Kidney glomerular epithelial cell (primary cell): ENCODE results near the gene B3GAT3.
"Not testable (repeated sequence)": the region's sequence is repeated elsewhere in the genome, so short reads cannot be mapped to it uniquely, and the experiment has no call there.

Experiments used
- DNase-seq: peaks from one replicate; lab custom pipeline; 2025; lab: John Stamatoyannopoulos, UW

The B3GAT3 gene

GRCh38 chr11:62621567-62622470, at the start of gene B3GAT3:
B3GAT3 (minus strand) TSS chr11:62621986; CDS start chr11:62621947, 39 bp downstream.
- DNase-seq: peak; percentile 95

DNA sequence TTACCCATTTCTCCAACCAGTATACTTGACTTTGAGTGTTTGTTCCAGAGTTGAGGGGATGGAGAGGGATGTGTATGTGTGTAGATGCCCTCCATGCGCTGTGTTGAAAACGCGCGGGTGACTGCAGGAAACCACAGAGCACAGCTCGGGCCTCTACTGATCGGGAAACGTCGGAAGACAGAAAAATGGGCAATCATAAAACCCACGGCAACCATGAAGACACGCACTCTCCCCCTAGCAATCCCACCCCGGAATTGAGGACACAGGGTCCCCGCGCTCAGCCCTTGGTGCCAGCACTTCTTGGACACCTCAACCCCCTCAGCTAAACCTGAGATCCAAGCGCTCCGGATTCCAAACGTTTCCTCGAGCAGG, 49.4 kb upstream of the B3GAT3 start:
- no peak for DNase-seq

GRCh38 chr11:62669420-62670161, 47.8 kb upstream of the B3GAT3 start:
- no peak for DNase-seq

DNA sequence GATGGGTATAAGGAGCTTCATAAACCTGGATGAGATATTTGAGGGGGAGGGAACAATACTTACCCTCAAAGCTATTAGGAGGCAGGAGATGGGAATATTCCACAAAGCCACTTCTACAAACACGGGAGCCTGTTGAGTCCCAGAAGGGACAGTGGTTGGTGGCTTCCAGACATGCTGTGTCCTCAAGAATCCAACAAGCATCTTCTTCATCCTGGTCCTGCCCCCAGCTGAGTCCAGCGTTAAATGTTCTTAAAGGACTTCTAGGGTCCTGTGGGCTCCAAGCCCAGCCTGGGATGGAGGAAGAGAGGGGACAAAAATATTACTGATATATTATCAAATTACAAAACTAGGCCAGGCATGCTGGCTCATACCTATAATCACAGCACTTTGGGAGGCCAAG, 45.7 kb upstream of the B3GAT3 start:
- no peak for DNase-seq

GRCh38 chr11:62666259-62666926, 44.6 kb upstream of the B3GAT3 start:
- no peak for DNase-seq

DNA sequence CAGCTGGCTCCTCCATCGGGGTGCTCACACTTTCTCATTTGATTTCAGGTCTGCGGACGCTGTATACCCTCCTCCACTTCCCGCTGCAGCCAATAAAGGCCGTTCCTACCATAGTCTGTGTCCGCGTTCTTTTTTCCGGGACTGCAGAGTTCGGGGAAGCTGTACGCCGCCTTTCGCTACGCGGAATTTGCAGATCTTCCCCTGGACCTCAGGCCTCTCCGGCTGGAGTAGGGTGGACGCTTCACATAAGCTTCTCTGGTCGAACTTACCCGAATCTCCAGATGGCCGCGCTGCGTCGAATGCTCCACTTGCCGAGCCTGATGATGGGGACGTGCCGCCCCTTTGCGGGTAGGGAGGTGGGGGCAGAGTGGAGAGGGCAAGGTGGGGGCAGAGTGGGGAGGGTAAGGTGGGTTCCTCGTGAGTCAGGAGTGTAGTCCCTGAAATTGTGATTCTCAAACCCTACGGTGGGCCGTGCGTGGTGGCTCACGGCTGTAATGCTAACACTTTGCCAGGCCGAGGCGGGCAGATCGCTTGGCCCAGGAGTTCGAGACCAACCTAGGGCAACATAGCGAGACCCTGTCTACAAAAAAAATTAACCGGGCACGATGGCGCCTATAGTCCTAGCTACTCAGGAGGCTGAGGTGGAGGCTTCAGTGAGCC, 43.9 kb upstream of the B3GAT3 start:
- no peak for DNase-seq

DNA sequence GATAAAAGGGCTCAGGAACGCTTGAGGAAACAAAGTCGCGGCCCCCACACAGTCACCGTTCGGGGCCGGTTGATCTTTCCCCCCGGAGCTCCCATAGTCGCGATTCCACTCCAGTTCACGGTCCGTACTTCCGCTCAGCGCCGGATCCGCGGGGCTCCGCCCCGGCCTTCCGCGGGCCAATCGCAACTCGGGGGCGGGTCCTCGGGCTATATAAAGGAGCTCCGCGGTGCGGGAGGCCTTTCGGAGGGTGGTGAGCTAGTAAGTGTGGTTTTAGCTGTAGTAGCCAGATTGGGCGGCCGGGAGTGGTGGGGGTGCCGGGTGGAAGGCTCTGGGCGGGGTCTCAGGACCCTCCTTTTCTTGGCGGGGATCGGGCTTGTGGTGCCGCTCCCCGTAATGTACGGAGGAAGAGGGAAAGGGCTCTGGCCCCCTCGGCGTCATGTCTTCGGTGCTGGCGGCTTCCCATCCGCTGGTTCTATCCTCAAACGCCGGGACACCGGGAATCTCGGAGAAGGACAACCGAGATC, 43.4 kb upstream of the B3GAT3 start, which contains the start of the genes C11orf98 and CSKMT:
C11orf98 (minus strand) TSS at position 136 of the 524 bp plus-strand sequence; CDS start at position 95, 41 bp downstream.
CSKMT (plus strand) TSS at position 238 of the 524 bp plus-strand sequence. CDS start 568 bp downstream, outside the sequence.
- DNase-seq: peak; percentile 93

DNA sequence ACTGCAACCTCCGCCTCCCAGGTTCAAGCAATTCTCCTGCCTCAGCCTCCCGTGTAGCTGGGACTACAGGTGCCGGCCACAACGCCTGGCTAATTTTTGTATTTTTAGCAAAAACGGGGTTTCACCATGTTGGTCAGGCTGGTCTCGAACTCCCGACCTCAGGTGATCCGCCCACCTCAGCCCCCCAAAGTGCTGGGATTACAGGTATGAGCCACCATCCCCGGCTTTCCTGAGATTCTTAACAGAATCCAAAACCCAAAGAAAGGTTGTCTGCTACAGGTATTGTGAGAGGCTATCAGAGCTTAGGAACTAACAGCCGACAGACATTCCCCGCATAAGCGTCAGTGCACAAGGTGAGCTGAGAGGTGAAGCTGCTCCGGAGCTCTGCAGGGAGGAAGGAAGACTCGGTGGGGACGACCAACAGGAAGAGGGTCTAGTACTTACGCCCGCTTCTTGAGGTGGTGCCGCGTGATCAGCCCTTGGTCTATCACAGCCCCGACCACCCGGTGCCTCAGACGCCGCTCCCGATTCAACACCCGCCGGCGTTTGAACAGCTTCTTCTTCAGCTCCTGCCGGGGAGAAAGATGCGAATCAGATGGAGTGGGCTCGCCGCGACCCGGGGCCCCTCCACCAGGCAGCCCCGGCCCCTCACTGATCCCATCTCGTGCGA, 42.8 kb upstream of the B3GAT3 start:
- peak; percentile 74 for DNase-seq

GRCh38 chr11:62656796-62657429, 35.1 kb upstream of the B3GAT3 start:
- no peak for DNase-seq

DNA sequence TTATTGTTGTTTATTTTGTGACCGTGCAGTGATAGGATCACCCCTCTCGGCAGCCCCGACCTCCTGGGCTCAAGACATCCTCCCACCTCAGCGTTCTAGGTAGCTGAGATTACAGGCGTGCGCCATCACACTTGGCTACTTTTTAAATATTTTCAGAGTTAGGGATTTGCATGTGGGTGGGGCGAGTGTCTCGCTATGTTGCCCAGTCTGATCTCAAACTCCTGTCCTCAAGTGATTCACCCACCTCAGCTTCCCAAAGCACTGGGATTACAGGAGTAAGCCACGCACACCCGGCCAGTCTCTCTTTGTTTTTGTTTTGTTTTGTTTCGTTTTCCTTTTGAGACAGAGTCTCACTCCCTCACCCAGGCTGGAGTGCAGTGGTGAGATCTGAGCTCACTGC, 32.5 kb upstream of the B3GAT3 start:
- DNase-seq: no peak

DNA sequence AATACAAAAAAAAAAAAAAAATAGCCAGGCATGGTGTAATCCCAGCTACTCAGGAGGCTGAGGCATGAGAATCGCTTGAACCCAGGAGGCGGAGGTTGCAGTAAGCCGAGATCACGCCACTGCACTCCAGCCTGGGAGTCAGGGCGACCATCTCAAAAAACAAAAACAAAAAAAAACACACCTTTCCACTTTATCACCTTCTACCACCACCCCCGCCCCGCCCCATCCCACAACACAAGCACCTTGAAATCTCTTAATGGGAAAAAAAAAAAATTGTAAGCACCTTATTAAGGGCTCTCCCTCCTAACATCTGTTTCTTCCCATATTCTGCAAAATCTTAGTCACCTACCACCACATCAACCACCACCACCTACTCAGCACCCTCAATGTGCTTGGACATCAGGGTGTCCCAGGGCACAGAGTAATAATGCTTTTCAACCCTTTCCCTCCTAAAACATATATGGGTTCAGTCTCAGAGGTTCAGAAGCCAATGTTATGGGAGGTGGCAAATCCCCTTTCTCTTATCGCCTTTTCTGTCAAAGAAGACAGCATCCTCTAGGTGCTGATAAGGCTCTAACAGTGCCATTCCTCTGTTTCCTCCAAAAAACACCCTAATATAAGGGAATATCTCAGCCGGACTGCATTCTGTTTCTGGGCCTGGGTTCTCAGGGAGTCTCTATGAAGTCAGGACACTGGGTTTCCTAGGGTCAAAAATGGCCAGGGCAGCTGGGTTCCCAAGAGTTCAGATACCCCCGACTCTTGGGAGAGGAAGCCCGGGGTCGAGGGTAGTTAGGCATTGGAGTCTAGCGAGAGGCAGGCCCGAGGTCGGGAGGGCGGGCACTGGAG, 30.6 kb upstream of the B3GAT3 start:
- DNase-seq: no peak

GRCh38 chr11:62650283-62650682, 28.5 kb upstream of the B3GAT3 start:
- DNase-seq: not testable (repeated sequence)

DNA sequence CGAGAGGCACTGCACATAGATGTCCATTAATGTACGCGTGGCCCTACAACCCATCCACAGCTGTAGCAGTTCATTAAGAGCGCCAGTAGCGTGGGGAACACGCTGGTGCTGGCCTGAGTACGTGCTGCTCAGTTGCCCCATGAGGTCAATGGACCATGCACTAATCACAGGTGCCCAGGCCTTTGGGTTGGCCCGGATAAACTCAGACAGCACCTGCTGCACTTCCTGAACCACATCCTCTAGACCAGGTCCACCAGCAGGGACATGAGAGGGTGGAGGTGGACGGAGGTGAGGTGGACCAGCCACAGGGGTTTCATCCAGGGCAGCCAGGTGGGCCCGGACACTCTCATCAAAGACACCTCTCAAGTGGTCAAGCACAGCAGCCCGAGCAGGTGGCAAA, 27.7 kb upstream of the B3GAT3 start:
- DNase-seq: no peak

DNA sequence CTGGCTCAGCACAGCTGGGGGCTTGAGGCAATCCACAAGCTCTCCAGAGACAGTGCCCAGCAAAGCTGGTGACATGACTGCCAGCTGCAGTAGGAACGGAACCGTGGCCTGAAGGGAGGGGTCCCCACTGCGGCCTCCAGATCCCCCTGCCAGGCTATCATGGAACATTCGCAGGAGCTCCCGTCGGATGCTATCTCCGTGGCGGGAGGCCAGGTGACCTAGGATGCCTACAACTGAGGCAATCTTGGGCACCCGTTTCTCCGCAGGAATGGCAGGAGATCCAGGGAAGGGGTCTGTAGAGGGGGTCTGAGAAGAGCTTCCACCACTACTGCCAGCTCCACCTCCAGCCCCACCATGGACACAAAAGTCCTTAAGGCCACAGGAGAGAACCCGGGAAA, 27.2 kb upstream of the B3GAT3 start:
- no peak for DNase-seq

GRCh38 chr11:62648185-62648966, 26.6 kb upstream of the B3GAT3 start:
- DNase-seq: no peak

GRCh38 chr11:62647609-62648005, 25.8 kb upstream of the B3GAT3 start:
- no peak for DNase-seq

DNA sequence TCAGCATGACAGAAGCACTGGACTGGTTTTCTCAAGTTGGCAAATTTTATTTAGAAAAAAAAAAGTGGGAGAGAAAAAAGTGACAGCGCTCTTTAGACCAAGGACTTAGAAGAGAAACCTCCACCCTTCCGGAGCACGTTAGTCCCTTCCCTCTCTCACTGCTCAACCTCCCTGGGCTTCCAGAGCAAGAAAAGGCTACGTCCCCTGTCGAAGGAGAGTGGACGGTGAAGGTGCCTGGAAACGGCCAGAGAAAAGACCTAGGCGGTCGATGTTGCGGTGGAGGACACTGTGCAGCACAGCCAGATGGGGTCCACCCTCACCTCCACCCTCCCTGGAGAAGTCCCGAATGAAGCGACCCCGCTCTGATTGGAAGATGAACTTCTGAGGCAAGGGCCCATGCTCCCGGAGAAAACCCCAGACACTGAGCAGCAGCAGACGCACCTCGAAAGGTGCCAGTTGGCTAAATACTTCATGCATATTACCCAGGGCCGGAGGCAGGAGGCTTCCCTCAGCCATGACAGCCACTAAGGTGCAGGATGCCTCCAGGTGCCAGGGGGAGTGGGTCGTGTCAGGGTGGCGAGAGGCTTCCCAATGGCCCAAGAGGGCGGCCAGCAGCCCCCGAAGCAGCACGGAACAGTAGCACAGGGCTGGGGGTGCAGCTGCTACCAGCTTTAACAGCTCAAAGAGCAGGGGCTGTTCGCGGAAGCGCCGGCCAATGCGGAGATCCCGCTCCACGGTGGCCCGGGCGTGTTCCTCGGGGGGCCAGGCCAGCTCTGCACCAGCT, 25.2 kb upstream of the B3GAT3 start:
- no peak for DNase-seq
